GM10248 (cell line): ENCODE measurements around the gene LRRN3.

Experiments
- CTCF ChIA-PET: fragments of 300-600 bp; sonication (Branson Sonifier 250); formaldehyde crosslinking; extraction: SDS; loops from one replicate; lab custom pipeline; 2021; ENCODE audit warnings: antibody characterized with exemption; lab: Yijun Ruan, JAX
- POLR2A ChIA-PET: fragments of 350-650 bp; sonication (Branson Sonifier 250); formaldehyde crosslinking; extraction: SDS; loops from one replicate; lab custom pipeline; 2020; ENCODE audit warnings: antibody characterized with exemption; lab: Yijun Ruan, JAX
- DNase-seq: peaks from one replicate; pipeline ENCODE4 v3.0.0; 2012; ENCODE audit errors: extremely low spot score
- CTCF ChIP-seq: IDR thresholded peaks from 2 replicates; pipeline ENCODE4 v1.5.1; 2012; ENCODE audit warnings: mild to moderate bottlenecking, low read depth; ENCODE audit errors: extremely low read depth, missing control alignments, control extremely low read depth

The LRRN3 gene

GRCh38 chr7:111049971-111050680 is 40.8 kb upstream of the LRRN3 start:
- POLR2A ChIA-PET, result no interaction called here
- DNase-seq, result no peak
- CTCF ChIA-PET, result interaction anchor here (1.3 kb wide), 2 partner anchors 8 to 9 kb away, joined by 3 read pairs; no protein-coding TSS in a partner anchor
- no peak for TF ChIP-seq CTCF

- POLR2A ChIA-PET, result no interaction called here
- CTCF ChIA-PET, result interaction anchor here (1.3 kb wide), 1 partner anchor 9 kb away, joined by 3 read pairs; no protein-coding TSS in a partner anchor
- DNase-seq, result no peak
- TF ChIP-seq CTCF, result no peak
Measured at GRCh38 chr7:111050875-111051416, 40.0 kb upstream of the LRRN3 start.

GRCh38 chr7:111051832-111052231 is 39.1 kb upstream of the LRRN3 start:
- DNase-seq, result no peak
- ChIA-PET POLR2A (no interaction called here), CTCF (interaction anchor here (0.9 to 1.5 kb wide), 2 partner anchors 21 to 24 kb away, joined by 3 read pairs; no protein-coding TSS in a partner anchor)
- no peak for TF ChIP-seq CTCF

- ChIA-PET CTCF (interaction anchor here (0.7 to 2.6 kb wide), 5 partner anchors 8 to 61 kb away, joined by 3 to 7 read pairs (median 4); no protein-coding TSS in a partner anchor), POLR2A (no interaction called here)
- DNase-seq, result no peak
- TF ChIP-seq CTCF, result no peak
Measured at GRCh38 chr7:111053035-111053434, 37.9 kb upstream of the LRRN3 start.

GRCh38 chr7:111056371-111056770 is 34.6 kb upstream of the LRRN3 start:
- DNase-seq, result no peak
- TF ChIP-seq CTCF, result no peak
- CTCF ChIA-PET, result interaction anchor here (1.5 kb wide), 1 partner anchor 9 kb away, joined by 5 read pairs; no protein-coding TSS in a partner anchor
- POLR2A ChIA-PET, result no interaction called here

GRCh38 chr7:111057066-111057465 is 33.9 kb upstream of the LRRN3 start:
- ChIA-PET POLR2A (no interaction called here), CTCF (no interaction called here)
- TF ChIP-seq CTCF, result no peak
- no peak for DNase-seq
